GM19328 (cell line): ENCODE data around the gene CLDN7.

ENCODE experiments used
- ATAC-seq: cut with Tn5 transposase; IDR thresholded peaks from one replicate; pipeline ENCODE4 v1.9.1; 2021; ENCODE audit warnings: mild to moderate bottlenecking, moderate library complexity; ENCODE audit not compliant: unreplicated experiment

Gene CLDN7

DNA sequence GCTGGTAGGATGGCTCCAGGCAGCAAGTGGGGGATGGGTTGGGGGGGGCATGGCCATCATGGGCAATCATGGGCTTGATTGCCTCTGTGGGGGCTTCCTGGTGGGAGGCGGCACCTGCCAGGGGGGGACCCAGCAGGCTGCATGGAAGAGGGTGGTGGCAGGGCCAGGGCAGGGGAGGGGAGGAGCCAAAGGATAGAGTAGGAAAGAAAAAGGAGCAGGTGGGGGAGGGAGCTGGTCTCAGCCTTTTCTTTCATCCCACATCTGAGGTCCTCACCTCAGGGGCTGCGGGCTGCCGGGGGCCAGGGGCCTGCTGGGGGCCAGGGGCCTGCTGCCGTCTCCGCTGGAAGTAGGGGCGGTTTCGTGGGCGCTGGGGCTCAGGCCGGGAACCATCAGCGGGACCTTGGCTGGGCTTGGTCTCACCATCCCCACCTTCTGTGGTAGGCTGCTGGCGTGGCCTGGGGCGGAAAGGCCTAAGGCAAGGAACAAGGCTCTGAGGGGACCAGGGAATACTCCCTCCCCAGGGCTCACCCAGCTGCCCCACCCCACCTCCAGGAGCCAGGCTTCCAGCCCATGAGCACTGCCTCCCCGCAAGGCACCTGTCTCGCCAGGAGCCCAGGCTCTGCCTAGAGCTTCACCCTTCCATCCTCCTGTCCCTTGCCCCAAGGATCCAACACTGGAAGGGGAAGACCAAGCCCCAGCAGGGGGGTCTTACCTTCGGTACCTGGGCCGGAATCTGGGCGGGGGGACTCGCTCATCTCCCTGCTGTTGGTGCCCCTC is 27.2 kb upstream of the CLDN7 start:
- no peak for ATAC-seq

DNA sequence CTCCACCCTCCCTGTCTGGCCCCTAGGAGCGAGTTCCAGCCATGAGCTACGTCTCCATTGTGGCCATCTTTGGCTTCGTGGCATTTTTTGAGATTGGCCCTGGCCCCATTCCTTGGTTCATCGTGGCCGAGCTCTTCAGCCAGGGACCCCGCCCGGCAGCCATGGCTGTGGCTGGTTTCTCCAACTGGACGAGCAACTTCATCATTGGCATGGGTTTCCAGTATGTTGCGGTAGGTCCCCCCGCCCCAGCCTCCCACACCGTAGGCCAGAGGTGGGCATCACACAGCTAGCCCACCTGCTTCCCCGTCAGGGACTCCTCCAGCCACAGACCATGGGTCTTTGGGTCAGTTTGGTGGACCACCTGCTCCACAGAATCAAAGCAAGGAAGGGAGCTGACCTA is 23.4 kb upstream of the CLDN7 start:
- ATAC-seq = no peak

- ATAC-seq = no peak
Measured at GRCh38 chr17:7284911-7285310, 22.6 kb upstream of the CLDN7 start.

- ATAC-seq = no peak
Measured at GRCh38 chr17:7283471-7284216, 21.4 kb upstream of the CLDN7 start.

- ATAC-seq = no peak
Measured at GRCh38 chr17:7282752-7283321, 20.6 kb upstream of the CLDN7 start.

GRCh38 chr17:7281953-7282751 is 19.9 kb upstream of the CLDN7 start:
- ATAC-seq = no peak

DNA sequence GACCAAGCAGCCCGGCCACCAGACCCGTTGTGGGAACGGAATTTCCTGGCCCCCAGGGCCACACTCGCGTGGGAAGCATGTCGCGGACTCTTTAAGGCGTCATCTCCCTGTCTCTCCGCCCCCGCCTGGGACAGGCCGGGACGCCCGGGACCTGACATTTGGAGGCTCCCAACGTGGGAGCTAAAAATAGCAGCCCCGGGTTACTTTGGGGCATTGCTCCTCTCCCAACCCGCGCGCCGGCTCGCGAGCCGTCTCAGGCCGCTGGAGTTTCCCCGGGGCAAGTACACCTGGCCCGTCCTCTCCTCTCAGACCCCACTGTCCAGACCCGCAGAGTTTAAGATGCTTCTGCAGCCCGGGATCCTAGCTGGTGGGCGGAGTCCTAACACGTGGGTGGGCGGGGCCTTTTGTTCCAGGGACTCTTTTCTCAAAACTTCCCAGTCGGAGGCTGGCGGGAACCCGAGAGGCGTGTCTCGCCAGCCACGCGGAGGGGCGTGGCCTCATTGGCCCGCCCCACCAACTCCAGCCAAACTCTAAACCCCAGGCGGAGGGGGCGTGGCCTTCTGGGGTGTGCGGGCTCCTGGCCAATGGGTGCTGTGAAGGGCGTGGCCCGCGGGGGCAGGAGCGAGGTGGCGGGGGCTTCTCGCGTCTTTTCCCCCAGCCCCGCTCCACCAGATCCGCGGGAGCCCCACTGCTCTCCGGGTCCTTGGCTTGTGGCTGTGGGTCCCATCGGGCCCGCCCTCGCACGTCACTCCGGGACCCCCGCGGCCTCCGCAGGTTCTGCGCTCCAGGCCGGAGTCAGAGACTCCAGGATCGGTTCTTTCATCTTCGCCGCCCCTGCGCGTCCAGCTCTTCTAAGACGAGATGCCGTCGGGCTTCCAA is 19.0 kb upstream of the CLDN7 start, which contains the start of gene SLC2A4:
Gene SLC2A4 (plus strand): TSS at position 645 of the 879 bp plus-strand sequence. CDS start 217 bp downstream, at position 862.
- ATAC-seq = no peak

- peak; percentile 65 for ATAC-seq
Measured at GRCh38 chr17:7280519-7281073, 18.3 kb upstream of the CLDN7 start.

GRCh38 chr17:7279448-7279847 is 17.2 kb upstream of the CLDN7 start:
- ATAC-seq = no peak

DNA sequence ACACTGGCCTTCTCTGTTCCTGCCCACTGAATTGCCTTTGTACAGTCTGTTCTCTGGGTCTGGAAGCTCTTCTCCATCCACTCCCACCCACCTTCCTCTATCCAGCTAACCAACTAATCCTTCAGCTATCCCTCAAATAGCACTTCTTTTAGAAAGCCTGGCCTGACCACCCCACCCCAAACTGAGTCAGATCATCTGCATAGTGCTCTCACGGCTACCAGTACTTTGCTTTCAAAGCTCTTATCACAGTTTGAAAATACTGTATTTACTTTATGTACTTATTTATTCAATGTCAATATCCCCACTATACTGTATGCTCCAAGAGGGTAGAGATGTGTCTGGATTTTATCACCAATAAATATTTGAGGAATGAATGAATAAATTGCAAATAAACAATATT is 4.5 kb upstream of the CLDN7 start:
- ATAC-seq = no peak

DNA sequence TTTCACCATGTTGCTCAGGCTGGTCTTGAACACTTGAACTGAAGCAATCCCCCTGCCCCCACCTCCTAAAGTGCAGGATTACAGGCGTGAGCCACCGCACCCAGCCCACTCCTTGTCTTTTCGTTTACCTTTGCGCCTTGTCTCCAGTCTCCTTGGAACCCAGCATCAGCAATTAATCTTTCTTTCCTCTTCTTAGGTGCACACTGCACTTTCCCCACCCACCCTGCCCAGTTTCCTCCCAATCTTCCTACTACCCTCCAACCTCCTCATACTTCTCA is 1.5 kb upstream of the CLDN7 start:
- ATAC-seq = no peak

GRCh38 chr17:7262935-7263800 is 890 bp upstream of the CLDN7 start:
- no peak for ATAC-seq

GRCh38 chr17:7261379-7262191 is 693 bp downstream of the CLDN7 start:
- ATAC-seq = no peak

GRCh38 chr17:7260651-7261378 is 1.5 kb downstream of the CLDN7 start:
- no peak for ATAC-seq

- no peak for ATAC-seq
Measured at GRCh38 chr17:7260151-7260550, 2.1 kb downstream of the CLDN7 start.

DNA sequence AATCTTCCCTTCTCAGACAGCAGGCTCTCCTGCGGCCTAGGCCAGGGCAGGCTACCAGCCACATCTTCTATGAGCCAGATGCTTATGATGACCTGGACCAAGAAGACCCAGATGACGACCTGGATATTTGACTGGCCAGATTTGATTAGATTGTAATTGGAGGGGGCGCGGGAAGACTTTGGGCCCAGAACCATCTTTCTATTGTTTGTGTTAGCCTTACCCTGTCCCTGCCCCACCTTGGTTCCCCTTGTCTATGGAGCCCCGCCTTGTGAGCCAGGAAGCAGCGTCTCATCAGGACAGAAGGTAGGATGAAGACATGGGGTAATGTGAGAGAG is 2.8 kb downstream of the CLDN7 start:
- no peak for ATAC-seq

DNA sequence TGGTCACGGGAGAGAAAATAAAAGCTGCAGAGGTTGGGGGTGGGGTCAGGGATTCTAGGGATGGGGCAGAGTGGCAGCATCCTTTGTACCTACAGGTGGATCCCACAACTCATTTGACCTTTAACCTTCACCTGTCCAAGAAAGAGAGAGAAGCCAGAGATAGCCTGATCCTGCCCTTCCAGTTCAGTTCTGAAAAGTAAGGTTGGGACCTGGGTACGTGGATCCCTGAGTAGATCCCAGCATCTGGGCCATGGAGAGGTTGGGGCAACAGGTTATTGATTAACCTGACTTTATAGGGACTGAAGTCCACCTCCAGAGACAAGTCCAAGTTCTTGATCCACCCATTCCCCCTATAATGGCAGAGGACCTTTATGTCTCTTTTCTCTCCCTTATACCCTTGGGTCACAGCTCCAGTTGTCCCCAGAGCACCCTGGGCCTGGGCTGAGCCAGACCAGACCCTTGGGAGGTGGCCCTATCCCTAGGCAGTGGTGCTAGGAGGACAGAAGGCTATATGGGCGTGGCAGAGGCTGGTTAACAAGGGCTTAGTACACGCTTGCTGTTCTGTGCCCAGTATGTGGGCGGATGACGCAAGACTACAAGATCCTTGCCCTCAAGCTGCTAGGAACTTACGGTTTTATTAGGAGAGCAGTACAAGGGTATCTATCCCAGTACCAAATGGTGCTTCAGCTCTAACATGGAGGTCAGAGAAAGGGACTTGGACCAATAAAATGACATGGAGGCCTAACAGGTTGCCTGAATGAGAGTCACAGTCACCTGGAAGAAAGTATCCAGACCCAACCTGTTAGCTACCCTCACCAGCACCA is 3.3 kb downstream of the CLDN7 start:
- ATAC-seq = no peak
